ENCODE data around the gene GPRIN3.

DNA sequence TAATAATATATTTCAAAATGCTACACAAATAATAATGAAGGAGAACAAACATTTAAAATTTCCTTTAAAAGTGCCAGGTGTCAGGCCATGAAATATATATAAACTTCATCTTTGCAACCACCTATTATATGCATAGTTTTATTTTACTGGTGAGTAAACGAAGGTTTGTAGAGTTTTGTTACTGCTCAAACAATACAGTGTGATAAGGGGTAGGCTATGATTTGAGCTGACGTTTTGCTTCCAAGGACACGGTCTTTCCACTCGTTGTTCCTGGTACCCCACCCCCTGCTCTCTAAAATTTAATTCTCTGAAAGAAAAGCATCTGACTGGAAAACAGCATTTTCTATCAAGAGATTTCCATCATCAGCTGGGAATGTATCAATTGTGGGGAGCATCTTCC, 27.2 kb upstream of the GPRIN3 start:
- TF ChIP-seq CTCF (conservative IDR thresholded peaks at IDR 0.05; ENCODE audit: low read length) = no peak
- no peak for TF ChIP-seq EZH2phosphoT487 (IDR thresholded peaks at IDR 0.05; ENCODE audit: borderline replicate concordance)

Measured in Loucy (cell line).